Measurements from ENCODE around the gene ATPAF1. TPM values are rescaled to one million over a fixed set of nuclear protein-coding genes. Genes with fewer than 3 reads are reported as not detected.

Gene ATPAF1
- total RNA-seq, 3 donors from 2014 or later (not counting 1 experiment from before 2014, with no cell fraction given), result 18.0 to 21.7 (median 19.0) TPM

DNA sequence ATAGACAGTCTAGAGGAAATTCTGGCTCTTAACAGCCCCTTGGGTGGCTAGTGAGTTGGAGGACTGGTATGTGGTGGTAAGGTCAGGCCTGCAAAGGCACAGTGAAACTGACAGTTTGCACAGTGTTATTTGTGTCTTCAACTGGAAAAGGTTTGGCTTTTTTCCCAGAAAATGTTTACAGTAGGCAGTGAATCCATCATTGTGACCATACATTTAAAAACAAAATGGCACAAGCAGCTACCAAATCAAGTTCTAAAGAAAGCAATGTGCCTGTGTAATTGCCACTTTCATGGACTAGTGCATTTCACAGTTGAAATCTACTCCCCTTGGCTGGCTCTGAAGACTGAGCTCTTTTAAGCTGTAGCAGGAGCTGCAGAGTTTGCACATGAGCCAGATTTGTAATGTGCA, 24.8 kb downstream of the ATPAF1 start:
- Histone ChIP-seq H3K4me3 (ENCODE audit: low read length) (no peak overlapping the region), H3K9me3 (ENCODE audit: control insufficient read depth, insufficient read depth, low read length) (no peaks in the 10 kb centered on the region), H3K4me1 (ENCODE audit: control insufficient read depth, insufficient read depth, low read length) (no peaks in the 10 kb centered on the region), H3K27me3 (ENCODE audit: control insufficient read depth, insufficient read depth, low read length) (no peaks in the 10 kb centered on the region), H3K27ac (ENCODE audit: low read length) (no peak overlapping the region), H3K36me3 (ENCODE audit: control insufficient read depth, insufficient read depth, low read length) (peaks cover 19% of the 10 kb centered on the region)
- ATAC-seq, result no peak
- Mint-ChIP-seq H3K36me3 (peaks cover 9% of the 10 kb centered on the region), H3K4me1 (no peaks in the 10 kb centered on the region), H3K9me3 (no peaks in the 10 kb centered on the region), H3K27me3 (ENCODE audit: low read depth in 2 of 2) (no peaks in the 10 kb centered on the region), H3K4me3 (no peak overlapping the region), H3K27ac (no peak overlapping the region)
- intact Hi-C loops (cut with micrococcal nuclease), result no loop called here
- TF ChIP-seq, protein P1, sequence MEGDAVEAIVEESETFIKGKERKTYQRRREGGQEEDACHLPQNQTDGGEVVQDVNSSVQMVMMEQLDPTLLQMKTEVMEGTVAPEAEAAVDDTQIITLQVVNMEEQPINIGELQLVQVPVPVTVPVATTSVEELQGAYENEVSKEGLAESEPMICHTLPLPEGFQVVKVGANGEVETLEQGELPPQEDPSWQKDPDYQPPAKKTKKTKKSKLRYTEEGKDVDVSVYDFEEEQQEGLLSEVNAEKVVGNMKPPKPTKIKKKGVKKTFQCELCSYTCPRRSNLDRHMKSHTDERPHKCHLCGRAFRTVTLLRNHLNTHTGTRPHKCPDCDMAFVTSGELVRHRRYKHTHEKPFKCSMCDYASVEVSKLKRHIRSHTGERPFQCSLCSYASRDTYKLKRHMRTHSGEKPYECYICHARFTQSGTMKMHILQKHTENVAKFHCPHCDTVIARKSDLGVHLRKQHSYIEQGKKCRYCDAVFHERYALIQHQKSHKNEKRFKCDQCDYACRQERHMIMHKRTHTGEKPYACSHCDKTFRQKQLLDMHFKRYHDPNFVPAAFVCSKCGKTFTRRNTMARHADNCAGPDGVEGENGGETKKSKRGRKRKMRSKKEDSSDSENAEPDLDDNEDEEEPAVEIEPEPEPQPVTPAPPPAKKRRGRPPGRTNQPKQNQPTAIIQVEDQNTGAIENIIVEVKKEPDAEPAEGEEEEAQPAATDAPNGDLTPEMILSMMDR (IDR thresholded peaks at IDR 0.05), result no peak
- no peak for DNase-seq

DNA sequence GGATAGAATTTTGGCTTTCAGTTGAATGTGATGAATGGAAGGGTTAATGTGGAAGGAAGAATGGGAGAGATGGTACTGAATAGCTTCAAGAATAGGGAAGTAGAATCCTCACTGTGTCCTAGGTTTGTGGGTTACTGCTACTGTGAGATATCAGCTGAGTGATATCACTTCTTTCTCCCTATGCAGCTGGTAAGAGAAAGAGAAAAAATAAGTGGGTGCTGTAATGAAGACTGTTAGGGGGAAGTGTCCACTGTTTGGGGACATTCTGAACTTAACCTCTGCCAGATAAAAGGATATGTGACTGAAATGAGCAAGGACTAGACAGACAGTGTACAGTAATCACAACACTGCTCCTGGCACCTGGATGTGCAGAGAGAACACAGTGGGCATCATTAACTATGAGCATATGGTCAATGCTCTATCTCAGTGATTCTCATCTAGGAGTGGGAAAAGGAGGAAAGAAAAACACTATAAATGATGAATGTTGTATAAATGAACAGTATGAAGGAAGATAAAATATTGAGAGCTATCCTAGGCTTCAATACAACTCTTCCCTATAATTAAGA, 26.0 kb downstream of the ATPAF1 start:
- TF ChIP-seq, protein P1 (IDR thresholded peaks at IDR 0.05), result no peak
- no peak overlapping the region for H3K4me3 ChIP-seq (ENCODE audit: low read length)
- no peak overlapping the region for H3K27ac ChIP-seq (ENCODE audit: low read length)
- Mint-ChIP-seq H3K9me3 (no peaks in the 10 kb centered on the region), H3K4me1 (no peaks in the 10 kb centered on the region), H3K4me3 (no peak overlapping the region), H3K27ac (no peak overlapping the region), H3K27me3 (ENCODE audit: low read depth in 2 of 2) (no peaks in the 10 kb centered on the region), H3K36me3 (peaks cover 6% of the 10 kb centered on the region)
- peaks cover 15% of the 10 kb centered on the region for H3K36me3 ChIP-seq (ENCODE audit: control insufficient read depth, insufficient read depth, low read length)
- DNase-seq (no peak), ATAC-seq (no peak)
- intact Hi-C loops (cut with micrococcal nuclease), result no loop called here
- H3K4me1 ChIP-seq (ENCODE audit: control insufficient read depth, insufficient read depth, low read length), result no peaks in the 10 kb centered on the region
- H3K9me3 ChIP-seq (ENCODE audit: control insufficient read depth, insufficient read depth, low read length), result no peaks in the 10 kb centered on the region
- no peaks in the 10 kb centered on the region for H3K27me3 ChIP-seq (ENCODE audit: control insufficient read depth, insufficient read depth, low read length)

DNA sequence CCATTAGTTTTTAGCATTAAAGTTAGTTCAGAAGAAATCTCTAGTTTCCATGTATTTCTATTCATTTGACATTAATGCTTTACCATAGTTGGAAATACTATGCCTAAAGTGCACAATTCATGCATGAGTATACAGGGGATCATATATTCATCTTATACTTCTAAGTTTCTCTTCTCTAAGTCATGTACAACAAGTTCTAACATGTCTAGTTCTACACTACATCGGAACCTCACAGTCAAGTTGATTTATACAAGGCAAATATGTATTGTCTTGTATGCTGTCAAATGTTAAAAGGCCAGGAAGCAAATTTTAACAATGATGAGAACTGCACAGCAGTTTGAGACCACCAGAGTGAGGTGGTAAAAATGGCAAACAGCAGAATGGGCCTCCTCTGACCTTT, 28.6 kb downstream of the ATPAF1 start:
- no peak for DNase-seq
- Histone ChIP-seq H3K36me3 (ENCODE audit: control insufficient read depth, insufficient read depth, low read length) (peaks cover 28% of the 10 kb centered on the region), H3K9me3 (ENCODE audit: control insufficient read depth, insufficient read depth, low read length) (no peaks in the 10 kb centered on the region), H3K27me3 (ENCODE audit: control insufficient read depth, insufficient read depth, low read length) (no peaks in the 10 kb centered on the region), H3K27ac (ENCODE audit: low read length) (no peak overlapping the region), H3K4me3 (ENCODE audit: low read length) (no peak overlapping the region), H3K4me1 (ENCODE audit: control insufficient read depth, insufficient read depth, low read length) (no peaks in the 10 kb centered on the region)
- peaks cover 7% of the 10 kb centered on the region for H3K36me3 Mint-ChIP-seq
- H3K9me3 Mint-ChIP-seq, result no peaks in the 10 kb centered on the region
- ATAC-seq, result no peak
- no peak overlapping the region for H3K27ac Mint-ChIP-seq
- no peak overlapping the region for H3K4me3 Mint-ChIP-seq
- H3K27me3 Mint-ChIP-seq (ENCODE audit: low read depth in 2 of 2), result no peaks in the 10 kb centered on the region
- 100% methylated on average over 1 of the region's 1 CpG for WGBS (ENCODE audit: insufficient coverage)
- intact Hi-C loops (cut with micrococcal nuclease), result no loop called here
- H3K4me1 Mint-ChIP-seq, result no peaks in the 10 kb centered on the region
- TF ChIP-seq, protein P1 (IDR thresholded peaks at IDR 0.05), result no peak

DNA sequence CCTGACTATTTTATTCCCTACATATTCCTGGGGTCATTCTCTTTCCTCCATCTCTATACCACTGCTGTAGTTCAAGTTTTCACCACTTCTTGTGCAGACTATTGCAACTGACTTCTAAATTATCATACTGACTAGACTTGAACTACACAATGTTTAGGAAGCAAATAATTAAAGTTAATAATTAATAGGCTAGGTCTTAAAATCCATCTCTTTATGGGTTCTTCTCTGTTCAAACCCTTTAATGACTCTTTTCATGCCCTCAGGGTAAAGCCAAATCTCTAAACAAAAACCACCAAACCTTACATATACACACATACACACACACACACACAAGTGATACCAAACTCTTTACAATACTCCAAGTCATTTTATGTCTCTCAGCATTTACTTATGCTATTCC, 29.2 kb downstream of the ATPAF1 start:
- Mint-ChIP-seq H3K27ac (no peak overlapping the region), H3K9me3 (no peaks in the 10 kb centered on the region), H3K4me3 (no peak overlapping the region), H3K36me3 (peaks cover 11% of the 10 kb centered on the region), H3K27me3 (ENCODE audit: low read depth in 2 of 2) (no peaks in the 10 kb centered on the region), H3K4me1 (no peaks in the 10 kb centered on the region)
- Histone ChIP-seq H3K4me3 (ENCODE audit: low read length) (no peak overlapping the region), H3K4me1 (ENCODE audit: control insufficient read depth, insufficient read depth, low read length) (no peaks in the 10 kb centered on the region), H3K36me3 (ENCODE audit: control insufficient read depth, insufficient read depth, low read length) (peaks cover 28% of the 10 kb centered on the region), H3K27me3 (ENCODE audit: control insufficient read depth, insufficient read depth, low read length) (no peaks in the 10 kb centered on the region), H3K9me3 (ENCODE audit: control insufficient read depth, insufficient read depth, low read length) (no peaks in the 10 kb centered on the region), H3K27ac (ENCODE audit: low read length) (no peak overlapping the region)
- DNase-seq (no peak), ATAC-seq (no peak)
- intact Hi-C loops (cut with micrococcal nuclease), result no loop called here
- TF ChIP-seq, protein P1 (IDR thresholded peaks at IDR 0.05), result no peak

Data from natural killer cell (primary cell).